MM.1S (cell line): ENCODE results near the gene TSSK3.

Source experiments
- EZH2 ChIP-seq: fragments of 300-600 bp; sonication (generic); optimal IDR thresholded peaks from 2 replicates; pipeline ENCODE3; 2017; ENCODE audit warnings: low read depth, mild to moderate bottlenecking, antibody characterized with exemption, low read length, mixed read lengths
- EZH2phosphoT487 ChIP-seq: fragments of 300-600 bp; sonication (generic); IDR thresholded peaks from 2 replicates; pipeline ENCODE4 v1.6.1; 2018; ENCODE audit warnings: antibody characterized with exemption, low read length
- TF ChIP-seq, protein P1 (sequence below): fragments of 300-600 bp; sonication (generic); IDR thresholded peaks from 2 replicates; pipeline ENCODE4 v1.5.1; 2016; ENCODE audit warnings: antibody characterized with exemption, low read length, mixed read lengths

DNA sequence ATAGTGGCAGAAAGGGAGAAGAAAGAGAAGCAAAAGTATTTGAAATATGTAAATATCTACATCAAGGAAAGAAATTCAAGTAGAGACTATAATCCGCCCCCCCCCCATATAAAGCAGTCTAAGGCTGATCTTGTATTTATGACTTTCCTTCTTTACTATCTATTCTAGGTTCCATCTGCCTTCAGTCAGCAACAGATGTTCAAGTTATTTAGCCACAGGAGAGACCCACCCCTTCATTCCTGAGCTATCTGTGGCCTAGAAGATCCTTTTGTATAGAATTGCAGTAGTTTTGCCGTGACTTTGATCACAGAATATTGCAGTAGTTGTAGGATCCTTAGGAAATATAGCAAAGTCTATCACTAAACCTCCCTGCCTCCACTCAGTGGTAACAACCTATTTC is 42.6 kb downstream of the TSSK3 start:
- TF ChIP-seq, protein P1, sequence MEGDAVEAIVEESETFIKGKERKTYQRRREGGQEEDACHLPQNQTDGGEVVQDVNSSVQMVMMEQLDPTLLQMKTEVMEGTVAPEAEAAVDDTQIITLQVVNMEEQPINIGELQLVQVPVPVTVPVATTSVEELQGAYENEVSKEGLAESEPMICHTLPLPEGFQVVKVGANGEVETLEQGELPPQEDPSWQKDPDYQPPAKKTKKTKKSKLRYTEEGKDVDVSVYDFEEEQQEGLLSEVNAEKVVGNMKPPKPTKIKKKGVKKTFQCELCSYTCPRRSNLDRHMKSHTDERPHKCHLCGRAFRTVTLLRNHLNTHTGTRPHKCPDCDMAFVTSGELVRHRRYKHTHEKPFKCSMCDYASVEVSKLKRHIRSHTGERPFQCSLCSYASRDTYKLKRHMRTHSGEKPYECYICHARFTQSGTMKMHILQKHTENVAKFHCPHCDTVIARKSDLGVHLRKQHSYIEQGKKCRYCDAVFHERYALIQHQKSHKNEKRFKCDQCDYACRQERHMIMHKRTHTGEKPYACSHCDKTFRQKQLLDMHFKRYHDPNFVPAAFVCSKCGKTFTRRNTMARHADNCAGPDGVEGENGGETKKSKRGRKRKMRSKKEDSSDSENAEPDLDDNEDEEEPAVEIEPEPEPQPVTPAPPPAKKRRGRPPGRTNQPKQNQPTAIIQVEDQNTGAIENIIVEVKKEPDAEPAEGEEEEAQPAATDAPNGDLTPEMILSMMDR = no peak
- TF ChIP-seq EZH2phosphoT487 (no peak), EZH2 (no peak)
